ENCODE measurements around the gene ZNF436.
"Not testable (repeated sequence)": the region's sequence is repeated elsewhere in the genome, so short reads cannot be mapped to it uniquely, and the experiment has no call there.

The ZNF436 gene

GRCh38 chr1:23392125-23392855 lies 22.7 kb upstream of the ZNF436 start:
- DNase-seq, result no peak

- no peak for DNase-seq
These were observed 20.2 kb upstream of the ZNF436 start for GRCh38 chr1:23389837-23390321.

- no peak for DNase-seq
These were observed 17.9 kb upstream of the ZNF436 start for GRCh38 chr1:23387494-23387893.

GRCh38 chr1:23385119-23385621 lies 15.5 kb upstream of the ZNF436 start:
- DNase-seq, result no peak

- no peak for DNase-seq
These were observed 14.8 kb upstream of the ZNF436 start for GRCh38 chr1:23384312-23385058.

- DNase-seq, result no peak
These were observed 14.1 kb upstream of the ZNF436 start for GRCh38 chr1:23383577-23384311.

GRCh38 chr1:23381233-23381885 lies 11.7 kb upstream of the ZNF436 start:
- no peak for DNase-seq

- DNase-seq, result no peak
These were observed 11.1 kb upstream of the ZNF436 start for GRCh38 chr1:23380719-23381118.

- DNase-seq, result not testable (repeated sequence)
These were observed 10.6 kb upstream of the ZNF436 start for GRCh38 chr1:23380236-23380635.

GRCh38 chr1:23376890-23377811 lies 7.5 kb upstream of the ZNF436 start:
- peak in 2 of 58 donors; percentile 21 to 50 for DNase-seq

- DNase-seq, result not testable (repeated sequence)
These were observed 4.6 kb upstream of the ZNF436 start for GRCh38 chr1:23374079-23374735.

GRCh38 chr1:23371987-23372880 lies 2.6 kb upstream of the ZNF436 start:
- peak in 12 of 58 donors; percentile 10 to 41 (median 24) for DNase-seq

GRCh38 chr1:23370709-23371584 lies 1.3 kb upstream of the ZNF436 start:
- peak in 1 of 58 donors; percentile 1 for DNase-seq

- DNase-seq, result no peak
These were observed 683 bp upstream of the ZNF436 start for GRCh38 chr1:23370330-23370708.

GRCh38 chr1:23368562-23369334 lies 888 bp downstream of the ZNF436 start:
- peak; percentile 40 to 93 (median 84) for DNase-seq

- DNase-seq, result peak; percentile 91 to 99 (median 98)
These were observed 1.7 kb downstream of the ZNF436 start for GRCh38 chr1:23367791-23368561.
